Fibroblast of peridontal ligament (primary cell): ENCODE measurements around the gene CHD6.

Experiments used
- DNase-seq: peaks from one replicate; pipeline ENCODE4 v3.0.0-alpha.2; 2010; ENCODE audit errors: extremely low read depth

CHD6 gene

DNA sequence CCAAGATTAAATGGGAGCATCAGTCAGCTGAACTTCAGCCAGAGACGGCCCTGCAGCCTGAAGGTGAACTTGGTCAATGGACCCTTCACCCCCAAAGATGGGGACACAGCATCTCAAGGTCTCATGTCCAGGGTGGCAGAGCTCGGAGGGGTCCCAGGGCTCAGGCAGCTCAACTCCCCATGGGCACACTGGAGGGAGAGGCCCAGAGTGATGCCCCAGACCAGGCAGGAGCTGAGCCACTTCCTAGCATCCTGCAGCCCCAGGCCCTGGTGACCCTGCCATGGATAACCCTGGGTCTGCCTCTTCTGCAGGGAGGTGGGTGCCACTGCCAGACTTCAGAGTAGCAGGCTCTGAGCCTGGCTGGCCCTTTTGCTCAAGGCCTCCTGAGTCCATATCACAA lies 224.1 kb downstream of the CHD6 start:
- DNase-seq, result no peak

DNA sequence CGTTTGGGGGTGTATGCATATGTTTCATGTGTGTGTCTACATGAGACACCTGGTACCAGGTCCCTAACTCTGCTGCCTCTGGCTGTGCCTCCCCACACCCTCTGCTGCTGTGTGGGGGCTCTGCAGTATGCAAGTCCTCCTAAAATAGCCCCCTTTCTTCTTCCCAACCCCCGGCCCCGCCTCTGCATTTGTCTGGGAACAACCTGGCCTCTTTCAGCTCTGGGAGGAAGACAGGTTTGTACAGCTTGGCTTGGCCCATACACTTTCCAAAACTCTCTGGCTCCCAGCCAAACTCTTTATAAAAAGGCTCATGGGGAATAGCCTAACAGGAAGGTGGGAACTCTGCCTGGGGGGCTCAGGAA lies 224.5 kb downstream of the CHD6 start:
- DNase-seq, result no peak

GRCh38 chr20:41392871-41393704 lies 225.1 kb downstream of the CHD6 start:
- DNase-seq, result peak; percentile 50

GRCh38 chr20:41392295-41392694 lies 225.9 kb downstream of the CHD6 start:
- DNase-seq, result no peak

GRCh38 chr20:41391587-41392001 lies 226.6 kb downstream of the CHD6 start:
- DNase-seq, result no peak

DNA sequence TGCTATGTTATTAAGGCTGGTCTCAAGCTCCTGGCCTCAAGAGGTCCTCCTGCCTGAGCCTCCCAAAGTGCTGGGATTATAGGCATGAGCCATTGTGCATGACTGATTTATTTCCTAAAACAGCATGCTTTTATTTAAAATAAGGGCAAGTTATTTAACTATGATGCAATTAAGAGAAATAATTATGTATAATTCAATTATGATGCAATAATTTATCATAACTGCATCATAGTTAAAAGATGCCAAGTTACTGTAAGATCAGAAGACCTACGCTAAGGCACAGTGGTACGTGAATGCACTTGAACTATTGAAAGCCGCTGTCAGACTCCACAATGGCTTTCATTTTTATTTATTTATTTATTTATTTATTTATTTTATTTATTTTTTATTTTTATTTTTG lies 227.3 kb downstream of the CHD6 start:
- no peak for DNase-seq

DNA sequence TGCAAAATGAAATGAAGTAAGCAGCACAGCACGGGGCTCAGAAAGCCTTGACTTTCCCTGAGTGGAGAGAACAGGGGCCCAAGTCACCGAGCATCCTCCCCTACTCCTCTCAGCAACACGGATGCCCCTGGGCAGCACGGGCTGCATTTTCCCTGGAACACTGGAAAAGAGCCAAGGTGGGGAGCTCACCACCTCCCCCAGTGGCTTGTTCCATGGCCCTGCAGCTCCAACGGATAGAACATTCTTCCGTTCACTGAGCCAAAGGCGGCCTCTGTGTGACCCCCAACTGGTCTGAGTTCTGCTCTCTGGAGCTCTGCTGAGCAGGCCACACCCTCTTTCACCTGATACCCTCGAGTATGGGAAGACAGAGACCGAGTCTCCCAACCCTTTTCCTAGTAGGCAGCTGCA lies 230.7 kb downstream of the CHD6 start:
- DNase-seq, result no peak

DNA sequence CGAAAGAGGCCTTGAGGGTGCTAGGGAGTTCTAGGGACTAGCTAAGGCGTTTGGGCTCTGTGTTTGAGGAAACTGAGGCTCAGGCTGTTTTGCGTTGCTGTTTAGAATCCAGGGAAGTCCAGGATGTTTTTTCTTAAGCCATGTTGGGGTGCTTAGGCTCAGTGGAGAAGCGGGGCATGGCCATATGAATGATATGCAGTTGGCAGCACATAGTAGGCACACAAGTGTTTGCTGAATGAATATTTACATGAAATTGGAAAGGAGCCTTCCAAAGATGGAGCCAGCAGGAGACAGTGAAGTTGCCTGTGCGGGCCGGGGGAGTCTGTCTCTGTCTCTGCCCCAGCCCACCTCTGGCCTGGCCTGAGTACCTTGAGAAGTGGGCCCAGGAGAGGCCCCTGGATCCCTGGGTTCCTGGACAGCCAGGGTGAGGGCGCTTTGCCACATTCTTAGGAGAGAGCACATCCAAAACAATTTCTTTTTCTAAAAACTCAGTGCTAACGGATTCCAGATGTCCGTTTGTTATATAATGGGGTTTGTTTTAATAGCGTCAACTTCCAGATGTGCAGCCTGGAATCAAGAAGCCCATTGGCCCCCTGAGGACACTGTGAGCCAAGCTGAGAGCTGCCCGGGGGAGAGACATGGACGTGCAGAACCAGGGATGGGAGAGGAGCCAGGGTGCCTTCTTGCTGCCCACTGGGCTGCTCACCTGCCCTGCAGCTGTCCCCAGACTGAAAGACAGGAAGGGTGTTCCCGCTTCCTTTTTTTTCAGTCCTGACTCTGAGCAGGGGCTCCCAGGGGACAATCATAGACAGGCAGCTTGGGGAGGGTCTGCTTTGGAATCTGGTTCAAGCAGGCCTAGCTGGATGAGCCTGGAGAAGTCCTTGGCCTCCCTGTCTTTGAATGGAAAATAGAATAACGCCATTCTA lies 231.4 kb downstream of the CHD6 start:
- DNase-seq, result peak; percentile 87

- no peak for DNase-seq
Observed at GRCh38 chr20:41382791-41383305, 235.3 kb downstream of the CHD6 start.

DNA sequence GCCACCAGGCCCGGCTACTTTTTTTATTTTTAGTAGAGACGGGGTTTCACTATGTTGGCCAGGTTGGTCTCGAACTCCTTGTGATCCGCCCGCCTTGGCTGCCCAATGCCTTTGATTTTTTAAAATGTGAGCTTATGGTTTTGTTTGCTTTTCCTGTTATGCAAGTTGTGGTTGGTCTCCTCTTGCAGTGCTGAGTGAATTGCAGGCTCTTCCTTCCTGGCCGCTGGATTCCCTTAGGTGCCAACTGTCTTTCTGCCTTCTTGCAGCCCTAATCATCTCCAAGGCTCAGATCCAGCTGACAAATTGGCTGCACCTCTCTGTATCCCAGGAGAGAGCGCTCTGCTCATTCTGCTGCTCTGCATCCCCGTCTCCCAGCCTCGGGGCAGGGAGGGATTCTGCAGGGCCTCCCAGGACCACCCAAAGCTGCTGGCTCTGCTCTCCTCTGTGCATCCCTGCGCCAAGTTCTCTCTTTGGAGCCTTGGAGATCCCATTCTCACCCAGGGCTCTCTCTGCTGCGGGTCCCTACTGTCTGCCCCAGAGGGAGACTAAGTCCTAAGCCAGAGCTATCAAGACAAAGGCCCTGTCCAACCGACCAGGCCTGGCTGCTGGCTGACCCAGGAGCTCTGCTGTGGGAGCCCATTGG lies 237.5 kb downstream of the CHD6 start:
- DNase-seq, result no peak

DNA sequence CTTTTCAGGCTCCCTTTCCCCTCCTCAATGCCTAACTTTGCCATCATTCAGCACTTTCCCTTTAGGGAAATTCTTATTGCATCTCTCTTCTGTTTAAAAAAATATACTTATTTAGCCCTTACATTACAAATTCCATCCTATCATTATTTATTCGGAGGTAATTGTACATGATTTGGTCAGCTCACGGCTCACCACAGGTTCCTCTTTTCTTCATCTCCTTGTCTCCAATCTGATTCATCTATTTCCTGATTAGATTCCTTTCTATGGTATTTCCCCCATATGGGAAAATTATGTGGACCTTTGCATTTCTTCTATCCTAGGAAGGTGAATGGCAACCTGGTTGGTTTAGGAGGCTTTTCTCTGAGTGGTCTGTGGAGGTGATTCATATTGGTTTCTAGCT lies 238.6 kb downstream of the CHD6 start:
- DNase-seq, result no peak

- no peak for DNase-seq
Observed at GRCh38 chr20:41377275-41377674, 240.9 kb downstream of the CHD6 start.

DNA sequence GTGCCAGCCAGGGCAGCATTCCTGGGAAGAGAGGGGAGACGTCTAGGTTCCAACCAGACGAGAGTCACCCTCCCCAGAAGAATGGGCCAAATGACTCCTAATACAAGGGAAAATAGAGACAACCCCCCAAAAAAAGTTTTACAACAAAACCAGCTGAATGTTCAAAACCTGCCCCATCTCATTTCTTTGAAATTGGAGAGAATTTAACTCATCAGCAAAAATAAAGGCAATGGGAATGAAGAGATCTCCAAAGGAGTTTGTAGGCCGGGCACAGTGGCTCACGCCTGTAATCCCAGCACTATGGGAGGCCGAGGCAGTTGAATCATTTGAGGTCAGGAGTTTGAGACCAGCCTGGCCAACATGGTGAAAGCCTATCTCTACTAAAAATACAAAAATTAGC lies 241.8 kb downstream of the CHD6 start:
- DNase-seq, result no peak

- no peak for DNase-seq
Observed at GRCh38 chr20:41375846-41376245, 242.3 kb downstream of the CHD6 start.

DNA sequence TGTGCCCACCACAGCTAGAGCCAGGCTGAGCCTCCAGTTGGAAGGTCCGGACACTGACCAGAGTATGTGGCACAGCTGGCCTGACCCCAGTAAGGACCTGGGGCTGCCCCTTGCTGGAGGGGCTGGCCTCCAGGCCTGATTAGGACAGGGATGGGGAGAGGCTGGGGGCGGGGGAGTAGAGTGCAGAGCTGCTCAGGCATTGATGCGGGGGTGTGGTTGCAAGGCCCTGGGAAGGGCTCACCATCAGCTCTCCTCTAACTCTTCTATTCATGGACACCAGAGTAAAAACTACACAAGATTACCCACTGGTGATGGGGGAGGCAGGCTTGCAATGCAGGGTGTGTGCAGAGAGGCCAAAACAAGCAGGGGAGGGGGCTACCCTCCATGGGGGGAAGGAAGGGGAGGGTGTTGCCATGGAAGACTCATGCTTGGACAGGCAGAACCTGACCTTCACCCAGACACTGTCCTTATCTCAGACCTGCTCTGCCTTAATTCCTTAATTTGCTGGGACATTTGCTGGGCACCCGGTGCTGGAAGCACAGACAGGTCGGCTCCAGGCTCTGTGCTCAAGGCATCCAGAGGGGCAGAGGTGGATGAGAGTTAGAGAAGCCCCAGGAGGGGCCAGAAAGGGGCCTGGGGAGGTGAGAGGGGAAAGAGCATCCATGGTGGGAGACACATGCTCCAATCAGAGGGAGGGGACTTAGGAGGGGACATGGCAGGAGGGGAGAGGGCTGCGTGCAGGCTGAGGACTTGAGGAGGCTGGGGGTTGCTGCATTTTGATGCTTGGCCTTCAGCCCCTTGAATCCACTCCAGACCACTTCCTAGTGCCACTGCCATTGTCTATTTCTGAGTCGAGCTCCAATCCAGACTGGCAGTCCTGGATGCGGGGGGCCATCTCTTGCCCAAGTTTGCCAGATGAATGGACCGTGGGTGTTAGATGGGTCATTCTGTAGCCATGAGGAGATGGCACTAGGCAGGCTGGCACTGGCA lies 244.0 kb downstream of the CHD6 start:
- DNase-seq, result no peak

DNA sequence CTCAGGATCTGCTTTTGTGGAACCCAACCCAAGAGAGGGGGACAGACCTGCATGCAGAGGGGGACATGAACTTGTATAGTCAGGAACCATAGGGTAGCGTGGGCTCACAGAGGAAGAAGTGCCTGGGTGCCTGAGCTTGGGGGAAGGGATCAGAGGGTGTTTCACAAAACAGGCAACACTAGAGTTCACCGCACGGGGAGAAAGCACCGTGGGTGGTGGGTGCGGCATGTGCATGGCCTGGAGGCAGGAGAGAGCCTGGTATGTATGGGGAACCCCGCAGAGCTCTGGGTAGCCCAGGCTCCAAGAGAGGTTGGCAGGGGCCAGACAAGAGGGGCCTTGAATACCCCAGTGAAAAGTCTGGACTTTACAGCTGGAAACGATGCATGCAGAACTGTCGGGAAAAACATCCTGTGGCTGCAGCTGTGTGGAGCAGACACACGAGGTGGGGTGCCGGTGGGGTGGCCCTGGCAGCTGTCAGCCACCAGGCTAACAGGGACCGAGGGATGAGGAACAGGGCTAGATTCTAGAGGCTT lies 244.9 kb downstream of the CHD6 start:
- no peak for DNase-seq

GRCh38 chr20:41371371-41371770 lies 246.8 kb downstream of the CHD6 start:
- DNase-seq, result no peak

GRCh38 chr20:41370176-41370575 lies 248.0 kb downstream of the CHD6 start:
- no peak for DNase-seq

GRCh38 chr20:41369673-41370072 lies 248.5 kb downstream of the CHD6 start:
- no peak for DNase-seq

GRCh38 chr20:41367956-41368355 lies 250.2 kb downstream of the CHD6 start:
- no peak for DNase-seq

GRCh38 chr20:41367393-41367695 lies 250.8 kb downstream of the CHD6 start:
- DNase-seq, result no peak
